Measurements from ENCODE around the gene FMN1.
A peak's percentile ranks its signal among the peaks of the same experiment; 100 is the strongest.

The FMN1 gene

GRCh38 chr15:33194704-33195670 is at the start of gene FMN1:
TSS of gene FMN1 (minus strand) at chr15:33194714. CDS start at chr15:33154914, 39,800 bp downstream.
- DNase-seq (ENCODE audit: low read depth) = peak; percentile 39

- no peak for DNase-seq (ENCODE audit: low read depth)
These were observed 49.4 kb upstream of the FMN1 start for GRCh38 chr15:33243869-33244268.

- no peak for DNase-seq (ENCODE audit: low read depth)
These were observed 48.9 kb upstream of the FMN1 start for GRCh38 chr15:33243393-33243792.

GRCh38 chr15:33242669-33243191 is 48.2 kb upstream of the FMN1 start:
- no peak for DNase-seq (ENCODE audit: low read depth)

- DNase-seq (ENCODE audit: low read depth) = peak; percentile 17
These were observed 47.7 kb upstream of the FMN1 start for GRCh38 chr15:33242165-33242564.

GRCh38 chr15:33236841-33237509 is 42.5 kb upstream of the FMN1 start:
- DNase-seq (ENCODE audit: low read depth) = no peak

- no peak for DNase-seq (ENCODE audit: low read depth)
These were observed 39.5 kb upstream of the FMN1 start for GRCh38 chr15:33234020-33234461.

- no peak for DNase-seq (ENCODE audit: low read depth)
These were observed 32.2 kb upstream of the FMN1 start for GRCh38 chr15:33226559-33227181.

- DNase-seq (ENCODE audit: low read depth) = no peak
These were observed 23.6 kb upstream of the FMN1 start for GRCh38 chr15:33218071-33218491.

GRCh38 chr15:33215941-33216872 is 21.7 kb upstream of the FMN1 start:
- DNase-seq (ENCODE audit: low read depth) = no peak

GRCh38 chr15:33211176-33211808 is 16.8 kb upstream of the FMN1 start:
- DNase-seq (ENCODE audit: low read depth) = no peak

- DNase-seq (ENCODE audit: low read depth) = no peak
These were observed 15.3 kb upstream of the FMN1 start for GRCh38 chr15:33209575-33210481.

- no peak for DNase-seq (ENCODE audit: low read depth)
These were observed 13.1 kb upstream of the FMN1 start for GRCh38 chr15:33207646-33208045.

GRCh38 chr15:33206366-33206765 is 11.9 kb upstream of the FMN1 start:
- no peak for DNase-seq (ENCODE audit: low read depth)

- no peak for DNase-seq (ENCODE audit: low read depth)
These were observed 10.4 kb upstream of the FMN1 start for GRCh38 chr15:33204926-33205325.

GRCh38 chr15:33204087-33204486 is 9.6 kb upstream of the FMN1 start:
- no peak for DNase-seq (ENCODE audit: low read depth)

GRCh38 chr15:33201491-33202231 is 7.1 kb upstream of the FMN1 start:
- no peak for DNase-seq (ENCODE audit: low read depth)

GRCh38 chr15:33200903-33201302 is 6.4 kb upstream of the FMN1 start:
- DNase-seq (ENCODE audit: low read depth) = no peak

- DNase-seq (ENCODE audit: low read depth) = no peak
These were observed 5.9 kb upstream of the FMN1 start for GRCh38 chr15:33200444-33200843.

Data from GM04503 (cell line).